IPS DF 4.7 (cell line): Measurements from ENCODE around the gene KLF15.

ENCODE experiments used
- DNase-seq: peaks from one replicate; pipeline ENCODE4 v3.0.0-alpha.2; 2013; ENCODE audit warnings: low spot score; ENCODE audit errors: extremely low read depth

The KLF15 gene

GRCh38 chr3:126357295-126358037 is at the start of gene KLF15:
Gene KLF15, minus strand, starts transcription at chr3:126357408. Its CDS starts 4,486 bp downstream, at chr3:126352922.
- no peak for DNase-seq

DNA sequence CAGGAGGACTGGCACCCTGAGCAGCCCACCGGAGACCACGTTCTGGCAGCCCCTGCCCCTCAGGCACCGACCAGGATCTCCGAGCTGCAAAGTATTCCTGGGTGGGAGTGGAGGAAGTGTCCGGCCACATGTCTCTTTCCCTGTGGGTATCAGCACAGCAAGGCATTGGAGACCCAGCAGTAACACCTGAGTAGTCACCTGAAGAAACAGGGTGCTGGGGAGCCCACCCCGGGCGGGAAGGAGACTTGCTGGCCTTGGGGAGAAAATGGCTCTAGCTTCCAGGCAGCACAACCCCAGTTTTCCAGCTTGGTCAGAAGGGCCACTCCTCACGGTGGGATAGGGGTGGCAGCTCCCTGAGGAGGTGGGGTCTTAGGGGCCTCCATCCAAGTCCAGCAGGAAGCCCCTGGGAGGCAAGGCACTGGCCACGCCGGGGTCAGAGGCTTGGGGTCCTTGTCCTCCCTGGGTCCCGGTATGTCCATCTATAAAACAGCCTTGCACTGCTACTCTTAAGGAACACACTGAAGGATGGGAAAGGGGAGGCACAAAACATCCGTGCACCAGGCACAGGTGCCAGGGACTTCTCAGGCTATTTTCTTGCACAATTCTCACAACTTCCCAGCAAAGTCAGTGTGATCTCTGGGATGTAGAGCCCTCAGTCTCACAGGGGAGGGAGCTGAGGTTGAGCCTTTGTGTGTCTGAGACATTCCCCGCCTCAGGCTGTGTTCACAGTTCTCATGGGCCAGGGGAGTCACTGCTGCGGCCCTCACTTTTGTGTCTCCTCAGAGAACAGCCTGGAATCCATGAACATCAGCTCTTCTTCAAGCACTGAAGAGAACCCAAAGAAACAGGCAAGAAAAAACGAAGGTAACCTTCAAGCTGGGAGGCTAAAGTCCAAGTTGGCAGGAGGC is 49.4 kb upstream of the KLF15 start:
- no peak for DNase-seq

DNA sequence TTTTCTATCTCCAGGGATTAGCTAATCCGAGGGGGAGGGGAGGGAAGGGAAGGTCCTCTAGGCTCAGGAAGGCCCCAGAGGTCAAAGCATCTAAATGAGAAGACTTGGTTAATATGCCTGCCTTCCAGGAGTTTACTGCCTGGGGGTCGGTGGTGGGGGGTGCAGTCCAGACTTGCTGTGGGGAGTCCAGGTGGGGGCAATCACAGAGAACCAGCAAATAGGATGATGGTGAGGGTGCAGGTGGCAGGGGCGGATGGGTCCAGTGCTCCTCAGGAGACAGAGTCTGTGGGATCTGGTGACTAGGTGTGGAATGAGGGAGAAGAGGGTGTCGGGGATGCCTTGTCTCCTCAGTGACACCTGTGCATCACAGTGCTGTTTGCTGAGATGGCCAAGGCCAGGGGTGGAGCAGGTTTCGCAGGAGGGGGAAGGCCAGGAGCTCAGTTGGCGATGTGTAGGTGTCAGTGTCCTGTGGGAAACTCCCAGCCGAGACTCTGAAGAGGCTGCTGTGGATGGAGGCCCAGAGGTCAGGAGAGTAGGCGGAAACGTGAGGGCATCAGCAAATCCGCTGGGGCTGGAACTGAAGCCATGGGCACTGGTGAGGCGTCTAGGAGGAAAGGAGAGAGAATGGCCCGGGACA is 45.6 kb upstream of the KLF15 start:
- no peak for DNase-seq

GRCh38 chr3:126402178-126402577 is 45.0 kb upstream of the KLF15 start:
- no peak for DNase-seq

DNA sequence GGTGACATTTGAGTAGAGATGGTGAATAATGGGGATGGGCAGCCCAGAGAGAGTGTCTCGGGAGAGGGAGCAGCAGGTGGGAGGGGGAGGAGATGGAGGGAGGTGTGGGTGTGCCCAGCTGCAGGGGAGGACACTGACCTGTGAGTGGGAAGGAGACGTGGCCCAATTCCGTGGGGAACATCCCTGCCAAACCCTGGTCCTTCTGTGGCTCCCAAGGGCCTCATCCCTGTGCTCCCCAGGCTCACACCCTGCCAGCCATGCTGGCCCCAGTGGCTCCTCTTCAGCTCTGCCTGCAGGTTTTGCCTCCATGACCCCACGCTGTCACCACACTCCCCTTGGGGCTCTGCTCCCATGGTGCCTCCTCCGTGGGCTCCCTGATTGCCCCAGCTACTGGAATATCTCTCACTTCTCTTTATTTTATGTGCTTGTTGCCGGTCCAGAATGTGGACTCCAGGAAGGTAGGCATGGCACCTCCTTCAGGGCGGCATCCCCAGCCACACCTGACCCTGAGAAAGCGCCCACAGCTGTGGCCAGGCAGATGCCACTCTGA is 44.5 kb upstream of the KLF15 start:
- no peak for DNase-seq

- no peak for DNase-seq
These were observed 42.5 kb upstream of the KLF15 start for GRCh38 chr3:126399756-126400155.

DNA sequence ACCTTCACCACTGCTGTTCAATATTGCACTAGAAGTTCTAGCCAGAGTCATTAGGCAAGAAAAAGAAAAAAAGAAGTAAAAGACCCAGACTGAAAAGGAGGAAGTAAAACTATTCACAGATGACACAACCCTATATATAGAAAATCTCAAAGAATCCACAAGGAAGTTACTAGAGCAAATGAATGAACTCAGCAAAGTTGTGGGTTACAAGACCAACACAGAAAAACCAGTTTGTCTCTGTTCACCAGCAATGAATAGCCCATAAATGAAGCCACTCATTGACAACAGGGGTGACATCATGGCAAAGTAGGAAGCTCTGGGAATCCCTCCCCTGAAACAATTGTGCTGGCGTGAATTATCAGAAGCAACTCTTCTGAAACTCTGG is 42.1 kb upstream of the KLF15 start:
- DNase-seq: no peak

- DNase-seq: no peak
These were observed 41.5 kb upstream of the KLF15 start for GRCh38 chr3:126398423-126399350.

DNA sequence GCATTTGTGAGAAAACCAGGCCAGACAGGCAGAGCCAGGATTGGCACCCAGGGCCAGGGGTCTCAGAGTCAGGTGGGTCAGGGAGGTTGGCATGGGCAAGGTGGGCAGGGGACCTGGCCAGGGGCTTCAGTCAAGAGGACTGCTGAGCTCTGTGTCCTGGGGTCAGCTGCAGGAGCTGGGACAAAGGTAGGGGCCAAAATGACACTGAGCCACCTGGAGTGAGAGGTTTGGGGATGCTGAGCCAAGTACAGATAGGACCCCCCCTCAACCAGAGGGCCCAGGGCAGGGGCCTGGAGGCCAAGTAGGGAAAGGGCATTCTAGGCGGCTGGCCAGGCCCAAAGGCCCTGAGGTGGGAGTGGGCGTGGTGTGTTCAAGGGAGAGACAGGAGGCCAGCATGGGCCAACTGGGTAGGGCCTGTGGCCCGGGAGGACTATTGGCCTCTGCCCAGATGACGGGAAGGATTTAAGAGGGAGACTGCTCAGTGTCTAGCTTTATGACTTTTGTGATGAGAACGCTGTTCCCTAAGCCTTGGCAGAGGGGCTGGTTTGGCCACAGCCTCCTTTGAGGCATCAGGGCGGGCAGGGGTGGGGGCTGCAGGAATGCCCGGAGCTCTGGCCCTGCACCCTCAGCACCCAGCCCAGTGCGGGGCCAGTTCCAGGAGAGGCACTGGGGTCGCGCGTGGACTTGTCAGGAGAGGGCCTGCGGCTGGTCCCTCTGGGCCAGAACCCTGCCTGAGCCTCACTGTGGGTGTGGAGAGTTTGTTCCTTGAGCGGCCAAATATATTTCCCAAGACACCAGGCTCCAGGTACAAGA is 40.6 kb upstream of the KLF15 start:
- DNase-seq: no peak

- DNase-seq: no peak
These were observed 39.3 kb upstream of the KLF15 start for GRCh38 chr3:126396536-126396935.

DNA sequence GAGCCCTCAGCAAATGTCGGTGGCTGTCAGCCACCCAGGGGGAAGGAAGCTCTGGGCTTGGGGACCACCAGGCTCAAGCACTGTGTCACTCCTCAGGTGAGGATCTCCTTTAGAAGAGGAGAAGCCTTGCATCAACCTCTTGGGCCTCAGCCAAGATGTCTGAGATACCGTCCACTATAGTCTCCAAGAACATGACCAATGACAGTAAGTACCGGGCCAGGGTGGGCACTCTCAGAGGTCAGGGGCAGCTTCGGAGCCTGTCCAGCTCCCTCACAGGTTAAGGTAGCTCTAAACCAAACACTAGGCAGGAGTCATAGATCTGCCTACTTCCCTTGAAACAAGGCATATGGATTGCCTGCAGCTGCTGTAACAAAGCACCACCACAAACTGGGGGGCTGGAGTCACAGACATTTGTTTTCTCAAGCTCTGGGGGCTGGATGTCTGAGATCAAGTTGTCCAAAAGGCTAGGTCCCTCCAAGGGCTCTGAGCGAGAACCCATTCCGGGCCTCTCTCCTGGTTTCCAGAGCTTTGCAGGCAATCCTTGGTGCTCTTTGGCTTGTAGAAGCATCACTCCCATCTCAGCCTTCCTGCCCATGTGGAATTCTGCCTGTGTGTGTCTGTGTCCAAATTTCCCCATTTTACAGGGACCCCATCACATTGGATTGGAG is 38.8 kb upstream of the KLF15 start:
- no peak for DNase-seq

GRCh38 chr3:126394977-126395321 is 37.7 kb upstream of the KLF15 start:
- DNase-seq: no peak

- no peak for DNase-seq
These were observed 37.2 kb upstream of the KLF15 start, which contains the start of gene CFAP100 for GRCh38 chr3:126394179-126394976. Gene CFAP100, plus strand, starts transcription at chr3:126394909. Its CDS starts 1,092 bp downstream, at chr3:126396001.

DNA sequence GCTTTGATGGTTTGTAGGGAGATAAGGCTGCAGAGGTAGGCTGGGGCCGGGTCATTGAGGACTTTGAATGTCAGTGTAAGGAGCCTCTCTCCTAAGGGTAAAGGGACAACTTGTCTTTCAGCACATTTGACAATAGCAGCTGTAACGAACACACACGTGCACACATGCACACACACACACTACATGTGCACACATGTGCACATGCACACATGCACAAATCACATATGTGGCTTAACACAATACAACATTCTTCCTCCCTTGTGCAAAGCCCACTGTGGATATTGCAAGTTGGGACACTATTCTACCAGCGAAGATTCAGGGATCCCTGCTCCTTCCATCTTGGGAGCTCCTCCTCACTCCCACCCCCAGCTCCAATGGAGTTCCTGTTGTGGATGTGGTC is 36.4 kb upstream of the KLF15 start:
- DNase-seq: no peak

DNA sequence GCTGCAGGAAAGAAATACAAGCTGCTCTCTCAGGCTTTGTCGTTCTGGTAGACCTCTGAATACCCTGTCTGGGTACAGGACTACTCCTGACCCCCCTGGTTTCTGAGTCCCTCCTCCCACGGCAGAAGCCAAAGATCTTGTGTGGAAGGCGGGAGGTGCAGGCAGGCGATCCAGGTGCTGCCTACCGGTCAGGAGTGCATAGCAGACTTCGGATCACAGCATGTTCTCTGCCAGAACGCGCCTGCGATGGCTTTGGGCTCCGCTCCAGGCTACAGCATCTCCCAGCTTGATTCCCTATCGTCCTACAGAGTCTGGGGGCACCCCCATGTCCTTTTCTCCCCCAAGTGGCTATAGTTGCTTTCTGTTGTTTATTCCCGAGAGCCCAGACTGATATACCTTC is 35.0 kb upstream of the KLF15 start:
- DNase-seq: no peak

DNA sequence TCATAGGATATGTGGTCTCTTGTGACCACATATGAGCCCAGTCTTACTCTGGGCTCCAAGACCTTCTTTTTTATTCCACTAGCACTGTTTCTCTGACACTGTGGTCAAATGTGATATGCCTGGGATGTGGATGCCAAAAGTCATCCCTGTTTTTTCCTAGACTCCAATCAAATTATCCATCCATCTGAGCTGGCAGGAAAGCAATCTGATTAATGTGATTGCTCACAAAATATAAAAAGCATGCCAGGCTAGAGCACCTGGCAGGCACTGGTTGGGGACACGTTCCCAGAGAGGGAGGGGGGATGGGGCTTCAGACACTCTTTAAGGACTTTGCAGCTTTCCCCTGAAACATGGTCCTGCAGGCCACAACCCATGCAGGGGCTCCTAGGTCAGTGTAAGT is 34.4 kb upstream of the KLF15 start:
- no peak for DNase-seq

GRCh38 chr3:126390751-126391150 is 33.5 kb upstream of the KLF15 start:
- DNase-seq: no peak

GRCh38 chr3:126390201-126390600 is 33.0 kb upstream of the KLF15 start:
- DNase-seq: no peak

- no peak for DNase-seq
These were observed 32.6 kb upstream of the KLF15 start for GRCh38 chr3:126389794-126390146.
